ENCODE data around the gene HOXD9.

HOXD9 gene

GRCh38 chr2:176165370-176166050 is 43.0 kb downstream of the HOXD9 start:
- no peak for TF ChIP-seq CTCF (IDR thresholded peaks at IDR 0.05; ENCODE audit: low read depth, low read length)
- no peak for TF ChIP-seq POLR2A (IDR thresholded peaks at IDR 0.05; ENCODE audit: extremely low read depth, insufficient read length)
- no peak for TF ChIP-seq MAX (IDR thresholded peaks at IDR 0.05; ENCODE audit: low read depth, low read length)
- TF ChIP-seq MYC (IDR thresholded peaks at IDR 0.05; ENCODE audit: low read depth, low read length), result no peak
- no peak for DNase-seq (ENCODE audit: low read depth)
- no peak overlapping the region for H3K4me3 ChIP-seq (ENCODE audit: low read depth, low read length)

DNA sequence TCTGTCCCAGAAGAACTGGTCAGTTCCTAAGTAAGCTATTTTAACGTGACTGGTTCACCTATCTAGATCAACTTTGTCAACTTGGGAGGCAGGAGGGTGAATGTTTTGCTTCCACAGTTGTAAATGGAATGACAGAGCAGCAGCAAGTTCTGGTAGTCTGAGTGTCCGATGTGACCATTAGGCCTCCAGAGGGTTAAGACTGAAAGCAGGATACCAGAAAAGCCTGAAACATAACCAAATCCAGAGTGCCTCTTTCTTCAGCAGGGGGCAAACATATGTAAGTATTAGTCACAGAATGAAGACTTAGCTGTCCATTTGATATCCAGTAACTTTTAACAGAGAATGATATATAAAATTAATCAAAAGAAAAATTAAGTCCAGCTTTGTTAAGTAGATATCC is 43.8 kb downstream of the HOXD9 start:
- TF ChIP-seq CTCF (IDR thresholded peaks at IDR 0.05; ENCODE audit: low read depth, low read length), result no peak
- TF ChIP-seq POLR2A (IDR thresholded peaks at IDR 0.05; ENCODE audit: extremely low read depth, insufficient read length), result no peak
- TF ChIP-seq MYC (IDR thresholded peaks at IDR 0.05; ENCODE audit: low read depth, low read length), result no peak
- no peak for TF ChIP-seq MAX (IDR thresholded peaks at IDR 0.05; ENCODE audit: low read depth, low read length)
- no peak overlapping the region for H3K4me3 ChIP-seq (ENCODE audit: low read depth, low read length)
- DNase-seq (ENCODE audit: low read depth), result no peak

- H3K4me3 ChIP-seq (ENCODE audit: low read depth, low read length), result no peak overlapping the region
- DNase-seq (ENCODE audit: low read depth), result no peak
- TF ChIP-seq MAX (IDR thresholded peaks at IDR 0.05; ENCODE audit: low read depth, low read length), result no peak
- TF ChIP-seq MYC (IDR thresholded peaks at IDR 0.05; ENCODE audit: low read depth, low read length), result no peak
- no peak for TF ChIP-seq CTCF (IDR thresholded peaks at IDR 0.05; ENCODE audit: low read depth, low read length)
- no peak for TF ChIP-seq POLR2A (IDR thresholded peaks at IDR 0.05; ENCODE audit: extremely low read depth, insufficient read length)
These were observed 44.9 kb downstream of the HOXD9 start for GRCh38 chr2:176167398-176167797.

GRCh38 chr2:176169181-176169580 is 46.7 kb downstream of the HOXD9 start:
- TF ChIP-seq MYC (IDR thresholded peaks at IDR 0.05; ENCODE audit: low read depth, low read length), result no peak
- no peak for TF ChIP-seq CTCF (IDR thresholded peaks at IDR 0.05; ENCODE audit: low read depth, low read length)
- no peak for TF ChIP-seq POLR2A (IDR thresholded peaks at IDR 0.05; ENCODE audit: extremely low read depth, insufficient read length)
- no peak for TF ChIP-seq MAX (IDR thresholded peaks at IDR 0.05; ENCODE audit: low read depth, low read length)
- DNase-seq (ENCODE audit: low read depth), result no peak
- H3K4me3 ChIP-seq (ENCODE audit: low read depth, low read length), result no peak overlapping the region

- no peak for DNase-seq (ENCODE audit: low read depth)
- no peak overlapping the region for H3K4me3 ChIP-seq (ENCODE audit: low read depth, low read length)
- TF ChIP-seq MYC (IDR thresholded peaks at IDR 0.05; ENCODE audit: low read depth, low read length), result no peak
These were observed 47.2 kb downstream of the HOXD9 start for GRCh38 chr2:176169711-176170110.

DNA sequence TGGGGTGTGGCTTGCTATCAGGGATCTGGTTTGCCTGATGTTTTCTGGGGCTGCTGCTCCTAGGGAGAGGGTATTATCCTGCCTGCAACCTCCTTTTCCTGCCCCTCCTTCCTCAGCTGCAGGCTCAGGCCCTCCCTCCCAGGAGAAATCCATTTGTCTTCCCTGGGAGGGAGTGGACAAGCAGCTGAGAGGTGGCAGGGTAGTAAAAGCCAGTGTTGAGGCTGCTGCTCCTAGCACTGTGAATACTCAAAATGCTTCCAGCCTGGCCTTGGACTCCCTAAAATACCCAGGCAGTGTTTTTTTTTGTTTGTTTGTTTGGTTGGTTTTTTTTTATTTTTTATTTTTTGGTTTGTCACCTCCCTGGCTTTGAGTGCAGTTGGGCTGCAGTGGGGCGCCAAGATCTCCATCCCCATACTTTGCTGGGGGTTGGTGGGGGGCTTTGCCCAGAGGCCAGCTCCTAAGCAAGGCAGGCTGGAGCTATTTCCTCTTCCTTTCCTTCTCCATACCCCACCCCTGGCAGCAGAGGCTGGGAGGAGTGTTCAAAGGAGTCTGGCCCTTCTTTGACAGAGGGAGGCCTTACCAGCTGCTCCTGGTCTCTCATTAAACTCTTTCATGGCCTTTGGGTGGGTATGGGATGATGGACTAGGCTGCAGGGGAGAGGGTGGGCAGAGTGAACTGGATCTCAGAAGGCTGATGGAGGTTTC is 48.2 kb downstream of the HOXD9 start:
- DNase-seq (ENCODE audit: low read depth), result no peak
- no peak overlapping the region for H3K4me3 ChIP-seq (ENCODE audit: low read depth, low read length)
- TF ChIP-seq CTCF (IDR thresholded peaks at IDR 0.05; ENCODE audit: low read depth, low read length), result no peak
- TF ChIP-seq POLR2A (IDR thresholded peaks at IDR 0.05; ENCODE audit: extremely low read depth, insufficient read length), result no peak
- no peak for TF ChIP-seq MAX (IDR thresholded peaks at IDR 0.05; ENCODE audit: low read depth, low read length)
- no peak for TF ChIP-seq MYC (IDR thresholded peaks at IDR 0.05; ENCODE audit: low read depth, low read length)
